Endothelial cell of umbilical vein (primary cell): ENCODE measurements around the gene ASPHD1. TPM values are rescaled to one million over a fixed set of nuclear protein-coding genes. Genes with fewer than 3 reads are reported as not detected.

ENCODE experiments used
- BruUV-seq: library from RNA; stranded (reverse); fragments of 400-500 nt; replicated peaks from 2 replicates; lab custom pipeline; 2021; lab: Mats Ljungman, UMichigan
- CTCF ChIA-PET: fragments of 300-600, 350-600 bp; sonication (Branson Sonifier 250); formaldehyde crosslinking; loops from one replicate; lab custom pipeline; 2021; ENCODE audit warnings: antibody characterized with exemption, inconsistent platforms; lab: Charles Lee
- POLR2A ChIA-PET: fragments of 300-600, 350-600 bp; sonication (Branson Sonifier 250); formaldehyde crosslinking; loops from one replicate; lab custom pipeline; 2021; ENCODE audit warnings: antibody characterized with exemption, inconsistent platforms; lab: Charles Lee
- DNase-seq: peaks from one replicate; pipeline ENCODE4 v3.0.0-alpha.2; 2011; ENCODE audit warnings: low read depth, low spot score
- FAIRE-seq: peaks from 2 replicates; lab custom pipeline; 2011; peaks lifted over from hg19 to GRCh38; lab: Jason Lieb, UNC
- H2AFZ ChIP-seq: 2 replicates; pipeline ENCODE4 v1.6.0; 2012; ENCODE audit warnings: low read depth, low read length, control low read depth, inconsistent platforms
- H3K27ac ChIP-seq: 2 replicates; pipeline ENCODE4 v1.5.1; 2011; ENCODE audit warnings: low read depth, mild to moderate bottlenecking, control low read depth, low read length, moderate library complexity; ENCODE audit not compliant: insufficient read depth
- H3K27me3 ChIP-seq, 2 experiments: 2 replicates each; pipeline versions ENCODE4 v1.6.0 to v1.6.1; 2011; ENCODE audit warnings: low read length in 2 of 2, mixed read lengths in 1 of 2; ENCODE audit not compliant: control insufficient read depth in 2 of 2, insufficient read depth in 2 of 2
- H3K36me3 ChIP-seq, 2 experiments: 2 replicates in 1 of 2; 3 replicates in 1 of 2; pipeline ENCODE4 v1.5.1; 2011; ENCODE audit warnings: low read length in 2 of 2, mild to moderate bottlenecking in 1 of 2, moderate library complexity in 1 of 2; ENCODE audit not compliant: control insufficient read depth in 2 of 2, insufficient read depth in 2 of 2; ENCODE audit errors: extremely low read depth in 1 of 2
- H3K4me1 ChIP-seq: 3 replicates; pipeline ENCODE4 v1.5.1; 2011; ENCODE audit warnings: mild to moderate bottlenecking, low read length; ENCODE audit not compliant: control insufficient read depth, insufficient read depth; ENCODE audit errors: extremely low read depth
- H3K4me2 ChIP-seq: 2 replicates; pipeline ENCODE4 v1.6.1; 2011; ENCODE audit warnings: low read length, control low read depth, mixed read lengths; ENCODE audit not compliant: insufficient read depth
- H3K4me3 ChIP-seq, 3 experiments: fragments of 200-600 bp in 1 of 3; sonication (generic), shearing (Covaris generic) in 1 of 3; replicated peaks in 1 of 3; 2 replicates each; pipeline ENCODE4 v1.5.1; 2011 to 2016; ENCODE audit warnings: control low read depth in 3 of 3, low read length in 3 of 3, mild to moderate bottlenecking in 2 of 3, inconsistent platforms in 1 of 3, low read depth in 1 of 3, moderate library complexity in 1 of 3; ENCODE audit not compliant: insufficient read depth in 1 of 3
- H3K79me2 ChIP-seq: 2 replicates; pipeline ENCODE4 v1.6.0; 2012; ENCODE audit warnings: low read length, inconsistent platforms; ENCODE audit not compliant: control insufficient read depth, insufficient read depth
- H3K9ac ChIP-seq: replicated peaks from 2 replicates; pipeline ENCODE3; 2011; ENCODE audit warnings: low read length, control low read depth; ENCODE audit not compliant: insufficient read depth; ENCODE audit errors: extremely low read depth
- H3K9me1 ChIP-seq: replicated peaks from 3 replicates; pipeline ENCODE4 v1.6.0; 2011; ENCODE audit warnings: mild to moderate bottlenecking, low read length; ENCODE audit not compliant: control insufficient read depth, insufficient read depth; ENCODE audit errors: extremely low read depth
- H3K9me3 ChIP-seq: replicated peaks from 2 replicates; pipeline ENCODE4 v1.5.1; 2012; ENCODE audit warnings: low read length, inconsistent platforms; ENCODE audit not compliant: control insufficient read depth, insufficient read depth
- H4K20me1 ChIP-seq: replicated peaks from 2 replicates; pipeline ENCODE3; 2011; ENCODE audit warnings: mild to moderate bottlenecking, low read length; ENCODE audit not compliant: control insufficient read depth, insufficient read depth; ENCODE audit errors: extremely low read depth
- EZH2 ChIP-seq: IDR thresholded peaks from 2 replicates; pipeline ENCODE4 v1.6.1; 2012; ENCODE audit warnings: borderline replicate concordance, low read depth, mild to moderate bottlenecking, moderate library complexity, low read length, inconsistent platforms; ENCODE audit not compliant: severe bottlenecking
- FOS ChIP-seq: IDR thresholded peaks from 2 replicates; pipeline ENCODE4 v1.6.1; 2011; ENCODE audit warnings: mild to moderate bottlenecking, low read length, moderate library complexity, borderline replicate concordance; ENCODE audit not compliant: insufficient read depth
- GATA2 ChIP-seq: IDR thresholded peaks from 2 replicates; pipeline ENCODE4 v1.7.0; 2011; ENCODE audit warnings: low read depth, mild to moderate bottlenecking, moderate library complexity, mixed read lengths, low read length; ENCODE audit not compliant: insufficient read length, insufficient read depth
- JUN ChIP-seq: IDR thresholded peaks from 2 replicates; pipeline ENCODE4 v1.6.1; 2011; ENCODE audit warnings: borderline replicate concordance, low read depth; ENCODE audit not compliant: insufficient read length, insufficient read depth
- MYC ChIP-seq: IDR thresholded peaks from one replicate; pipeline ENCODE4 v1.6.1; 2011; ENCODE audit warnings: mild to moderate bottlenecking, low read depth, low read length
- POLR2A ChIP-seq: IDR thresholded peaks from 2 replicates; pipeline ENCODE4 v1.6.1; 2012; ENCODE audit warnings: low read depth, mild to moderate bottlenecking, control low read depth, low read length
- POLR2AphosphoS5 ChIP-seq: IDR thresholded peaks from 2 replicates; pipeline ENCODE4 v1.6.1; 2012; ENCODE audit warnings: low read depth, mild to moderate bottlenecking, control low read depth, low read length, moderate library complexity; ENCODE audit not compliant: insufficient read depth
- dilution Hi-C: fragments of 300-500 bp; cut with MboI; formaldehyde crosslinking; loops from one replicate; pipeline ENCODE4 v1.15.0; 2019; ENCODE audit warnings: low sequenced_read_pairs; ENCODE audit not compliant: extremely low pct_ligation_motif_present
- intact Hi-C: fragments of 100-400 bp; cut with micrococcal nuclease; formaldehyde crosslinking; loops from one replicate; pipeline ENCODE4 v1.10.0; 2022
- polyA plus RNA-seq, 4 experiments: library from polyadenylated mRNA; depleted of rRNA in 3 of 4; stranded (reverse) in 3 of 4; unstranded in 1 of 4; fragments of >200 nt; gene quantifications; 2 replicates each; pipeline versions ENCODE4 v1.2.1 to v1.2.3, GENCODE V29; 2011 to 2012; ENCODE audit warnings: missing spikeins in 1 of 4
- total RNA-seq: library from RNA; stranded (reverse); gene quantifications from 2 replicates; pipeline ENCODE4 v1.2.3, GENCODE V29; 2021
- TF ChIP-seq, protein P1 (sequence below): IDR thresholded peaks from 2 replicates; pipeline ENCODE4 v1.6.1; 2011; ENCODE audit not compliant: insufficient read depth, insufficient read length
- TF ChIP-seq, protein P2 (sequence below), 2 donors: IDR thresholded peaks; 1 replicate in 1 of 2; 2 replicates in 1 of 2; pipeline ENCODE4 v1.5.1; 2011; ENCODE audit warnings: low read length in 2 of 2, mild to moderate bottlenecking in 2 of 2, moderate library complexity in 2 of 2, control low read depth in 1 of 2, inconsistent platforms in 1 of 2, low read depth in 1 of 2; ENCODE audit not compliant: insufficient read depth in 1 of 2; ENCODE audit errors: extremely low read depth in 1 of 2

Gene ASPHD1
- total and polyA plus RNA-seq, 2 donors (not counting 3 experiments of a cell fraction or from before 2014, with no cell fraction given), result 0.90 to 1.2 TPM

DNA sequence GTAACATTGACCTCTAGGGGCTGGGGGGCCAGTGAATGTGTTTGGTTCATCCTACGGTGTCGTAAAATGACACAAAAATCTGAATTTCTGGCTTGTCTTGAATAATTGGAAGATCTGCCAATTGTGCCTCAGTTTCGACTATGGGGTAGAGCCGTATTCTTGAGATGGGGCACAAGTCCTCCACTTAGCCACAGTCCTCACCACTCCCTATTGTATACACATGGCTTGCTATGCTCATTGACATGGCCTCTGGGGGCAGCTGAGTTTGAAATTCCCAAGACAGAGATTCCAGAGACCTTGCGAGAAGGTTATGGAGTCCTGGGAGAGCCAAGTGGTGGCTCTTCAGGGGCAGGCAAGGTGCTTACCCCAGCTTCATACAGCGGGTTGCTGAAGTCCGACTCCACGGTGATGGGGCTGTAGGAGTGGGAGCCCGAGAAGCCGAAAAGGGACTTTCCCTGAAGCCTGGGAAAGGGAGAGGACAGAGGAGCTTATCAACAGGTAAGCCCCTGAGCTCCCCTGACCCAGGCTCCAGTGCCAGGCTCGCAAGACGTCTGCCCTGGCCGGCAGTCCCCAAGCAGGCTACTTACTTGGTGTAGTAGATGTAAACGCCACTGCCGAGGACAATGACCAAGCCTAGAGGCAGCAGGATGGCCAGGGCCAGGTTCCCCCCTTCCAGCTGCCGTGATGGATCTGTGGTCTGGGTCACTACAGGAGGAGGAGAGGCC is 28.3 kb upstream of the ASPHD1 start:
- ChIA-PET CTCF (interaction anchor here (0.7 to 2.1 kb wide), 4 partner anchors 24 to 134 kb away, joined by 3 to 11 read pairs (median 4); no protein-coding TSS in a partner anchor), POLR2A (no interaction called here)
- Histone ChIP-seq H3K9ac (no peak overlapping the region), H3K27me3 (peaks cover 11 to 13% of the 10 kb centered on the region in 2 experiments), H3K9me1 (no peaks in the 10 kb centered on the region), H2AFZ (no peak overlapping the region), H3K27ac (no peak overlapping the region), H3K4me2 (no peak overlapping the region), H3K36me3 (no peaks in the 10 kb centered on the region), H3K4me3 (no peak overlapping the region), H3K79me2 (no peaks in the 10 kb centered on the region), H3K4me1 (no peaks in the 10 kb centered on the region), H3K9me3 (no peaks in the 10 kb centered on the region), H4K20me1 (no peaks in the 10 kb centered on the region)
- no peak for FAIRE-seq
- no peak for DNase-seq
- intact Hi-C loops, result no loop called here
- dilution Hi-C loops, result no loop called here
- no TSS peak for BruUV-seq
- TF ChIP-seq MYC (no peak), POLR2AphosphoS5 (no peak), JUN (no peak), GATA2 (no peak), POLR2A (no peak), FOS (no peak), EZH2 (no peak)
- TF ChIP-seq, protein P1, sequence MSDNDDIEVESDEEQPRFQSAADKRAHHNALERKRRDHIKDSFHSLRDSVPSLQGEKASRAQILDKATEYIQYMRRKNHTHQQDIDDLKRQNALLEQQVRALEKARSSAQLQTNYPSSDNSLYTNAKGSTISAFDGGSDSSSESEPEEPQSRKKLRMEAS, result no peak
- TF ChIP-seq, protein P2, sequence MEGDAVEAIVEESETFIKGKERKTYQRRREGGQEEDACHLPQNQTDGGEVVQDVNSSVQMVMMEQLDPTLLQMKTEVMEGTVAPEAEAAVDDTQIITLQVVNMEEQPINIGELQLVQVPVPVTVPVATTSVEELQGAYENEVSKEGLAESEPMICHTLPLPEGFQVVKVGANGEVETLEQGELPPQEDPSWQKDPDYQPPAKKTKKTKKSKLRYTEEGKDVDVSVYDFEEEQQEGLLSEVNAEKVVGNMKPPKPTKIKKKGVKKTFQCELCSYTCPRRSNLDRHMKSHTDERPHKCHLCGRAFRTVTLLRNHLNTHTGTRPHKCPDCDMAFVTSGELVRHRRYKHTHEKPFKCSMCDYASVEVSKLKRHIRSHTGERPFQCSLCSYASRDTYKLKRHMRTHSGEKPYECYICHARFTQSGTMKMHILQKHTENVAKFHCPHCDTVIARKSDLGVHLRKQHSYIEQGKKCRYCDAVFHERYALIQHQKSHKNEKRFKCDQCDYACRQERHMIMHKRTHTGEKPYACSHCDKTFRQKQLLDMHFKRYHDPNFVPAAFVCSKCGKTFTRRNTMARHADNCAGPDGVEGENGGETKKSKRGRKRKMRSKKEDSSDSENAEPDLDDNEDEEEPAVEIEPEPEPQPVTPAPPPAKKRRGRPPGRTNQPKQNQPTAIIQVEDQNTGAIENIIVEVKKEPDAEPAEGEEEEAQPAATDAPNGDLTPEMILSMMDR (IDR thresholded peaks at IDR 0.05; ENCODE audit: extremely low read depth in 1 of 2, insufficient read depth in 1 of 2, low read depth in 1 of 2, low read length in 2 of 2), result no peak
